ENCODE results near the gene SLC48A1. TPM values are rescaled to one million over a fixed set of nuclear protein-coding genes. Genes with fewer than 3 reads are reported as not detected.

The SLC48A1 gene
- polyA plus RNA-seq, 1 donor from 2014 or later = 8.0 TPM

- Histone ChIP-seq H3K27ac (ENCODE audit: low read length) (no peak overlapping the region), H3K9me2 (ENCODE audit: insufficient read depth, low read length) (no peaks in the 10 kb centered on the region), H3K79me2 (replicated peaks; ENCODE audit: insufficient read depth, low read length) (no peaks in the 10 kb centered on the region), H4K20me1 (ENCODE audit: insufficient read depth) (no peaks in the 10 kb centered on the region), H3K9ac (ENCODE audit: low read length) (no peak overlapping the region), H2AFZ (ENCODE audit: low read depth, low read length) (no peak overlapping the region), H3F3A (ENCODE audit: insufficient read depth, low read length, poor library complexity, severe bottlenecking) (no peaks in the 10 kb centered on the region), H3K36me3 (ENCODE audit: insufficient read depth, low read length) (peaks cover 13% of the 10 kb centered on the region), H3K27me3 (ENCODE audit: insufficient read depth, low read depth, low read length) (no peaks in the 10 kb centered on the region), H3K4me3 (ENCODE audit: low read length) (no peak overlapping the region), H3K9me3 (ENCODE audit: low read length) (no peaks in the 10 kb centered on the region), H3K4me2 (ENCODE audit: low read length) (no peak overlapping the region)
- TF ChIP-seq TAF1 (IDR thresholded peaks at IDR 0.05; ENCODE audit: low read depth) = no peak
- no peak for TF ChIP-seq RAD21 (conservative IDR thresholded peaks at IDR 0.05)
- no peak for TF ChIP-seq SMC3 (conservative IDR thresholded peaks at IDR 0.05; ENCODE audit: poor library complexity)
- TF ChIP-seq MXI1 (conservative IDR thresholded peaks at IDR 0.05; ENCODE audit: poor library complexity, severe bottlenecking) = no peak
- no peak for TF ChIP-seq EZH2 (IDR thresholded peaks at IDR 0.05; ENCODE audit: borderline replicate concordance, insufficient read depth, low read length, poor library complexity, severe bottlenecking)
- no peak for TF ChIP-seq CTCF (IDR thresholded peaks at IDR 0.05; ENCODE audit: poor library complexity, severe bottlenecking)
- TF ChIP-seq REST (IDR thresholded peaks at IDR 0.05; ENCODE audit: borderline replicate concordance) = no peak
- no peak for TF ChIP-seq EP300 (conservative IDR thresholded peaks at IDR 0.05; ENCODE audit: poor library complexity, severe bottlenecking)
- TF ChIP-seq POLR2AphosphoS5 (IDR thresholded peaks at IDR 0.05) = no peak
Measured at GRCh38 chr12:47790676-47791350, 17.8 kb downstream of the SLC48A1 start.

DNA sequence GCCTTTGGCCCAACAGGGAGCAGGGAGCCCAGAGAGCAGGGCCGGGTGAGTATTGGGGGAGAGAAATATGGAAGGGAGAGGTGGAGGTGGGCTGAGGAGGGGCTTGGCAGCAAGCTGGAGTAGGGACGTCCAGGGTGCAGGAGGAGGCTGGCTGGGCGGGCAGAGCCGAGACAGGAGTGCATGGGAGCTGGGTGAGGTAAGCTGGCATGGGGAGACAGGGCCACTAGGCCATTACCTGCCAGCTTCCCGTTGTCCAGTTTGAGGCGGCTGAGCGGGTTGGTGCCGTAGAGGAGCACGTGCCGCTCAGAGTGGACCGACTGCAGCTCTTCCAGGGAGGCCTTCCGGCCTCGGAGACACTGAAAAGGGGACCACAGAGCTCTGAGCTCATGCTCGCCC, 18.3 kb downstream of the SLC48A1 start:
- no peaks in the 10 kb centered on the region for H3K27me3 ChIP-seq (ENCODE audit: insufficient read depth, low read depth, low read length)
- H3K9ac ChIP-seq (ENCODE audit: low read length) = no peak overlapping the region
- peaks cover 8% of the 10 kb centered on the region for H3K36me3 ChIP-seq (ENCODE audit: insufficient read depth, low read length)
- H3K79me2 ChIP-seq (replicated peaks; ENCODE audit: insufficient read depth, low read length) = no peaks in the 10 kb centered on the region
- TF ChIP-seq POLR2AphosphoS5 (IDR thresholded peaks at IDR 0.05) = no peak
- TF ChIP-seq EZH2 (IDR thresholded peaks at IDR 0.05; ENCODE audit: borderline replicate concordance, insufficient read depth, low read length, poor library complexity, severe bottlenecking) = no peak
- TF ChIP-seq TAF1 (IDR thresholded peaks at IDR 0.05; ENCODE audit: low read depth) = no peak
- TF ChIP-seq REST (IDR thresholded peaks at IDR 0.05; ENCODE audit: borderline replicate concordance) = no peak
- no peak overlapping the region for H3K4me3 ChIP-seq (ENCODE audit: low read length)
- H3F3A ChIP-seq (ENCODE audit: insufficient read depth, low read length, poor library complexity, severe bottlenecking) = no peaks in the 10 kb centered on the region
- no peaks in the 10 kb centered on the region for H3K9me3 ChIP-seq (ENCODE audit: low read length)
- no peaks in the 10 kb centered on the region for H4K20me1 ChIP-seq (ENCODE audit: insufficient read depth)
- no peak overlapping the region for H3K4me2 ChIP-seq (ENCODE audit: low read length)
- no peak overlapping the region for H3K27ac ChIP-seq (ENCODE audit: low read length)
- no peaks in the 10 kb centered on the region for H3K9me2 ChIP-seq (ENCODE audit: insufficient read depth, low read length)
- no peak overlapping the region for H2AFZ ChIP-seq (ENCODE audit: low read depth, low read length)
